LNCAP (cell line): ENCODE data around the gene S100G.

ENCODE experiments used
- TF ChIP-seq, protein P1 (sequence below): fragments of 450-650 bp; IDR thresholded peaks from 2 replicates; pipeline ENCODE4 v1.5.1; 2017; ENCODE audit warnings: mild to moderate bottlenecking

S100G gene, protein sequence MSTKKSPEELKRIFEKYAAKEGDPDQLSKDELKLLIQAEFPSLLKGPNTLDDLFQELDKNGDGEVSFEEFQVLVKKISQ

DNA sequence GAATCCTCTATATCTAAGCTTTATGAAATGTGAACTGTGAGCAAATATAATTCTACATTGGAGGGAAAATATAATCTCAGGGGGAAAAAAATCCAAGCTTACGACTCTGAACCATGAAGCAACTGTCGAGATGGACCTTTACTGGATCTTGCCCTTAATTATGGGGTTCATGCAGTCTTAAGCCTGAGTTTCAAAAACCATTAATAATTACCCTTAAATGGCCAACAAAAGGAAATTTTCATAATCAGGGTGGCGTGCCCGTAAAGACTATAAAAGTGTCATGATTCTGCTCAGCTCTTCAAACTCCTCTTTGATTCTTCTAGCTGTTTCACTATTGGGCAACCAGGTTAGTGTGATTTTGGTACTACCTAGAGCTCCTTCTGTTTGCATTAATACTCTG is at the start of gene S100G:
TSS of gene S100G (plus strand) at position 301 of the 400 bp plus-strand sequence. CDS start 849 bp downstream, outside the sequence.
- TF ChIP-seq, protein P1, sequence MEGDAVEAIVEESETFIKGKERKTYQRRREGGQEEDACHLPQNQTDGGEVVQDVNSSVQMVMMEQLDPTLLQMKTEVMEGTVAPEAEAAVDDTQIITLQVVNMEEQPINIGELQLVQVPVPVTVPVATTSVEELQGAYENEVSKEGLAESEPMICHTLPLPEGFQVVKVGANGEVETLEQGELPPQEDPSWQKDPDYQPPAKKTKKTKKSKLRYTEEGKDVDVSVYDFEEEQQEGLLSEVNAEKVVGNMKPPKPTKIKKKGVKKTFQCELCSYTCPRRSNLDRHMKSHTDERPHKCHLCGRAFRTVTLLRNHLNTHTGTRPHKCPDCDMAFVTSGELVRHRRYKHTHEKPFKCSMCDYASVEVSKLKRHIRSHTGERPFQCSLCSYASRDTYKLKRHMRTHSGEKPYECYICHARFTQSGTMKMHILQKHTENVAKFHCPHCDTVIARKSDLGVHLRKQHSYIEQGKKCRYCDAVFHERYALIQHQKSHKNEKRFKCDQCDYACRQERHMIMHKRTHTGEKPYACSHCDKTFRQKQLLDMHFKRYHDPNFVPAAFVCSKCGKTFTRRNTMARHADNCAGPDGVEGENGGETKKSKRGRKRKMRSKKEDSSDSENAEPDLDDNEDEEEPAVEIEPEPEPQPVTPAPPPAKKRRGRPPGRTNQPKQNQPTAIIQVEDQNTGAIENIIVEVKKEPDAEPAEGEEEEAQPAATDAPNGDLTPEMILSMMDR: no peak

DNA sequence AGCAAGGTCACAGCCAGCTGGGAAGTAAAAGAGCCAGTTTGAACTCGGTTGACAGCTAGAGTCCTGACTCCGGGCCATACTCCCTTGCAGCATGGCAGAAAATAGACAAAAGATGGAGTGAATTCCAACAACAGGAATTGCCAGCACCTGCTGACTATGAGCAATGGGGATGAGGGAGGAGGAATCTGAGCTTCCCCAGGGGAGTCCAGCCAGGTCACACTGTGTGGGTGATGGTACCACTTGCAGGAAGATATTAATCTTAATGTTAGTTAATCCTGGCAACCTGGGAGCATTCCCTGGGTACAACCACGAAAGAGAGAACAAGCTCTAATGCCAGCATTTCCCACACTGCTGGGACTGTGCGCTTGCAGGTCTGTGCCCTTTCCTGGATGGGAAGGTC is 48.1 kb upstream of the S100G start:
- TF ChIP-seq, protein P1: no peak

DNA sequence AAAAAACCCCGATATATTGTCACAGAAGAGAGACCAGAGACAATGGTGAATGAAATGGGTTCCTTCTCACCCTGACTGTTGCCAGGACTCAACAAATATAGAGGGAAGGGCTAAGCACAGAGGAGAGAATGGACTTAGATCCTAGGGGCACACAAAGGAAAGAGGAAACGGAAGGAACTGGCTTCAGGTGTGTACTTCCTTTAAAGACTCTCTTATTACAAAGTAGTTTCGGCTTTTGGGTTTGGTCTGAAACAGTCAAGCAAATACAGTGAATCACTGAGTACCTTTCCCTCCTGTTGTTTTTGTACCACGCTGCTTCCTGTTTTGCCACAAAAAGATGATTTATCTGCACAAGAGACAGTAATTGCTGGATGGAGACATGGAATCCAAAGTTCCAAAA is 46.1 kb upstream of the S100G start:
- TF ChIP-seq, protein P1: no peak

DNA sequence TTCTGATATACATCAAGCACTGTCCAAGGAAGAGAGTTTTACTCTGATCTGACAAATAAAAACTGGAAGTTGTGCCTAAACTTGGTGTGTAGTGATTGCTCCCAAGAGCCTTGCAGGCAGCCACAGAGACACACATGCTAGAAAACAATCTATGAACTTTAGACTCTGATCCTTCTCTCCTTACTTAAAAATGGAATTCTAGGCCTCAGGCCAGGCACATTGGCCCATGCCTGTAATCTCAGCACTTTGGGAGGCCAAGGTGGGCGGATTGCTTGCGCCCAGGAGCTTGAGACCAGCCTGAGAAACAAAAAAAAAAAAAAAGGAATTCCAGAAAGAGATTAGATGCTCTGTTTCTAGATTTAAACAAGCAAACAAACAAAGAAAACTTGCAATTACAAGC is 45.6 kb upstream of the S100G start:
- TF ChIP-seq, protein P1: no peak

DNA sequence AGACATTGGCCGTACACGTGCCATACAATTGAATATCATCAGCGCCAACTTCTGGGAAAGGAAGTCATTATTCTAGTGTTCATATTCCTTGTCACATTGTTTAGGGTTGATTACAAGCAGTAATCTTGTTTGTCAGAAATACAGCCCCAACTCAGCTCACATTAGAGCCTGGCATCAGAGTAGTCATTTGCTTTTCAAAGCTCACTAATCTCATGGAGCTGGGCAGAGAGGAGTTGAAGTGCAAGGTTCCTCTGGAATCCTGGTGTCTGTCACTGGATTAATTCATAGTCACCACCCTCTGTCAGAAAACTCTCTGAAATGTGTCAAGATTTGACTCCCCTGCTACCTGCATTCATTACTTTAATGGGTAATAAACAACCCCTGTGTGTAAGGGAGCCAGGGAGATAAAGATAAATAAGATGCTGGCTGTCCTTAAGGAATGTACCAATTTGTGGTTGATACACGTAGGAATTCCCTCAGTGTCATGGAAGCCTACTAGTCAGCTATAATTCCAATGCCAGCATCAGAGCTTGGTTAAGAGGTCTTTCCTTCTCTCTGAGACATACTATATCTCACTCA is 43.7 kb upstream of the S100G start:
- TF ChIP-seq, protein P1: no peak

DNA sequence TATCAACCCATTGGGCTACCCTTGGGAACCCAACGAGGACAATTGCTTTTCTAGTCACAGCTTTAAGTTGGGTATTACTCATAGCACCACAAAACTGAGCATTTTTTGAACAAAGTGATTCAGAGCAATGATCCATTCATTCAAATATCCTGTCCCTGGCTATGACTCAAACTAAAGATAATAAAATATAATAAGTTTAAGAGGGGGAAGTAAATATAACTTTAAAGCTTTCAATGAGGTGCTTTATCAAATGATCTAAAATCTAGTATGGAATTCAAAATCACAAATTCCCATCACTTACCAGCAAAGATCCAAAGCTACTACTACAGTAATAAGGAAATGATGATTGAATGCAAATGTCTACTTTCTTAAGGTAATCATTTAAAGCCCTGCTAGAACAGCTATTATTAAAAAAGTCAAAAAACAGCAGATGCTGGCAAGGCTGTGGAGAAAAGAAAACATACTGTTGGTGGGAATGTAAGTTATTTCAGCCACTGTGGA is 39.8 kb upstream of the S100G start:
- TF ChIP-seq, protein P1: no peak

DNA sequence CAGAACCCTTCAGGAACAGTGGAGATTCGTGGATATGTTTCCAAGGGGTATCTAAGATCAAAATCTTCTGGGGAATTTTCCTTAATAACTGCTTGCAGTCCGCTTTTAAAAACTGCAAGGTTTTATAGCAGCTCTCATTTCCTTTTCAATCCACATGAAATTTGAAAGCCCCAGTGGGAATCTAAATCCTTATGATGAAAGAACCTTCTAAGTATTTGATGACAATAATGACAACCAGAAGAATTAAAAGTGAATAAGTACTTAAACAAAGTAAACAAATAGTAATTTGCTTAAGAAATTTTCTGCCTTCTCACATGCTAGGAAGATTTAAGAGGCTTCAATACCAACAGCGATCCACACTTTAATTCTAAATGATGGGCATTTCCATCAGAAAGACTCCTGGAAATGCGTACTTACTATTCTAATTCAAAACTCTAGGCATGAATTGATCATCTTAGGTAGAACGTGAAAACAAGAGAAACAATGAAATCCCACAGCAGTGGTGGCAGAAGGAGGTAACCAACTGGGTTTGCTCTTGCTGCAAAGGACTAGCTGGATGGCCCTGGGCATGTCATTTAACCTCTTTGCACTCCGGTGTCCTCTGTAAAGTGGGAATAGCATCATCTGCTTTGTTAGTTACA is 37.6 kb upstream of the S100G start:
- TF ChIP-seq, protein P1: no peak
